Midbrain (tissue), 1 donor: ENCODE measurements around the gene NES.

Experiments used
- DNase-seq: peaks from one replicate; lab custom pipeline; 2025; lab: John Stamatoyannopoulos, UW

Gene NES

GRCh38 chr1:156663178-156663577 is 14.0 kb downstream of the NES start:
- peak; percentile 12 for DNase-seq

DNA sequence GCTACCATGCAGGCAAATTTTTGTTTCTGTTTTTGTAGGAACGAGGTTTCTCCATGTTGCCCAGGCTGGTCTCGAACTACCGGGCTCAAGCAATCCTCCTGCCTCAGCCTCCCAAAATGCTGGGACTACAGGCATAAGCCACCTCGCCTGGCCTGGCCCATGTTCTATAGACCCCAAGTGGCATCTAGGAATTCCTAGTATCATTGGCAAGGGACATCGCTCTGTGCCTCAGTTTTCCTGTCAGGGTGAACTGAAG is 14.5 kb downstream of the NES start:
- no peak for DNase-seq

GRCh38 chr1:156662005-156662799 is 15.0 kb downstream of the NES start:
- peak; percentile 70 for DNase-seq

DNA sequence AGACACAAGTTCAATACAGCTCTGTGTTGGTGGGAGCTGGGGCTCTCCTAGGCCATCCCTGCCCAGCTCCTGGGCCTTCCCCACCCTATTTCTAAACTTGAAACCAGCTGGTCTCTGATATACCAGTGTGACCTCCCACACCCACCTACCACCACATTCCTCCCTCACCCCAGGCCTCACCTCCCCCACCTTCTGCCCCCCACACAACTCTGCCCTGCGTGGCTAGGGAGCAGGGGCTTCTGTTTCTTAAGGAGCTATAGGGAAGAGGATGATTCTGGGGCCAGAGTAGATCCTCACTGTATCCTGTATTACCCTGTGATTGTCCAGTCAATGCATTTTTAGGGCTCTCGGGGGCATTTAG is 16.5 kb downstream of the NES start:
- DNase-seq, result no peak

- DNase-seq, result peak; percentile 95
These were observed 17.0 kb downstream of the NES start for GRCh38 chr1:156659988-156660751.

DNA sequence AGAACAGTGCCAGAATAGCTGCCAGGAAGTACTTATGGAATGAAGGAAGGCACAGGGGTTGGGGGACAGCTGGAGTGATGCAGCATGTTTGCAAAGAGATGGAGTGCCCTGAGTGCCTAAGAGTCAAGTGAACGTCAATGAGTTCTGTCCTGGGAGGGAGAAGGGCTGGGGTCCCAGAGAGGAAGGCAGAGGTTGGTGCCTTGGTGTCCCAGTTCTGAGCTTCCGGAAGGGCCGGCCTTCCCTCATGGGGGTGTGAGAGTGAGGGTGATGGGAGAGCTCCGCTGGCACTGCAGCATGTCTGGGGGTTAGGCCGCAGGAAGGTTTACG is 17.6 kb downstream of the NES start:
- DNase-seq, result no peak

DNA sequence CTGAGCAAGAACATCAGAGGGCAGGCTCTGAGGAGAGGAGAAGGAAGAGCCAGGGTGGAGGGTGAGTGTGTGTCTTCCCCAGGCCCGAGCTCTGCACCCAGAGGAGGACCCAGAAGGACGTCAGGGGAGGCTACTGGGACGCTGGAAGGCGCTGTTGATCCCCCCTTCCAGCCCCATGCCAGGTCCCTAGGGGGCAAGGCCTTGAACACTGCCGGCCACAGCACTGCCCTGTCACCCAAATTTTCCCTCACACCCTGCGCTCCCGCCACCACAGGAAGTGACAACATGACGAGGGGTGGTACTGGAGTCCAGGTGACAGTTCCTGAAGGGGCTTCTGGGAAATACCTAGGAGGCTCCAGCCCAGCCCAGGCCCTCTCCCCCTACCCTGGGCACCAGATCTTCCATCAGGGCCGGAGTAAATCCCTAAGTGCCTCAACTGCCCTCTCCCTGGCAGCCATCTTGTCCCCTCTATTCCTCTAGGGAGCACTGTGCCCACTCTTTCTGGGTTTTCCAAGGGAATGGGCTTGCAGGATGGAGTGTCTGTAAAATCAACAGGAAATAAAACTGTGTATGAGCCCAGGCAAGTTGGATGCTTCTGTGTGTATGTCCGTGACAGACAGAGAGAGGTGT is 18.1 kb downstream of the NES start:
- DNase-seq, result no peak

DNA sequence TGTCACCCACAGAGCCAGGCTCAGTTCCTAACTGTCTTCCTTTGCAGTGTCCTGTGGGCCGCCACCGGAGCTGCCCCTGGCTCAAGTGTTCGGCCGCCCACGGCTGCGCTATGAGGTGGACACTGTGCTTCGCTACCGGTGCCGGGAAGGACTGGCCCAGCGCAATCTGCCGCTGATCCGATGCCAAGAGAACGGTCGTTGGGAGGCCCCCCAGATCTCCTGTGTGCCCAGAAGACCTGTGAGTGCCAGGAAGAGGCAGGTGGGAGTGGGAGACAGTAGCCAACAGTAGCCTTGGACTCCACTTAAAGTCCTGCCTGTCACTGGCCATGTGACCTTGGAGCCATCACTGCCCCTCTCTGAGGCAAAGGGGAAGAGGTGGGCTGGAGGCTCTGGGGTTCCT is 18.7 kb downstream of the NES start:
- no peak for DNase-seq

GRCh38 chr1:156657741-156658319 is 19.4 kb downstream of the NES start:
- no peak for DNase-seq

GRCh38 chr1:156656806-156657740 is 20.1 kb downstream of the NES start:
- peak; percentile 86 for DNase-seq

GRCh38 chr1:156655904-156656516 is 21.2 kb downstream of the NES start:
- DNase-seq, result no peak

DNA sequence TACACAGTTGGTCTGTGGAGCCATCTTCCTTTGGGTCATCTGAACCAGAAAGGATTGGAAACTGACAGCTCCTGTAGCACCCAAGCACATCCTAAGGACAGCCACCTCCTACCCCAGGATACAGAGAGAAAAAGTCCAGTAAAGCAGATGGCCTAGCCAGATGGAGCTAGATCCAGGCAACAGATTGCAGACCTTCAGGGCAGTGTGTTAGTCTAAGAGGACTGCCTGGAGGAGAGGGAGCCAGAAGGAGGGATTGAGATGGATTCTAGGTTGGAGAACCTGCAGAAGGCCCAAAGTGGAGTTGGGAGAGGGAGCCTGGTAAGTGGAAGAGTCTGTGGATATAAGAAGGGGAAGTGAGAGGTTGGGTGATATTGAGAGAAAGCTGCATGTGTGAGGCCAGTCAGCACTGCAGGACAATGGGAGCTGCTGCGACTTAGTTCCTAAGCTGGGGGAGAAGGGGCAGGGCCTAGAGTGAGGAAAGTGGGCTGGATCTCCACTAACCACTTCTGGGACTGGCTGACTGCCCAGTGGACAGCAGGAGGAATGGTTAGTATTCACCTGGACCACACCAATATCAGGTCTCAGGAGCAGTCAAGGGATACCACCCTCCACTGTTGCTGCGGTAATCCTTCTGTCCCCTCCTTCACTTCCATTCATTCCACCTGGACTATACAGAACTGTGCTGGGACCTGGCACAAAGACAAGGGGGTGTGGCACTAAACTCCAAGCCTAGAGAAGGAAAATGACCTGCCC is 21.9 kb downstream of the NES start:
- DNase-seq, result no peak

- no peak for DNase-seq
These were observed 22.5 kb downstream of the NES start for GRCh38 chr1:156654700-156655099.

DNA sequence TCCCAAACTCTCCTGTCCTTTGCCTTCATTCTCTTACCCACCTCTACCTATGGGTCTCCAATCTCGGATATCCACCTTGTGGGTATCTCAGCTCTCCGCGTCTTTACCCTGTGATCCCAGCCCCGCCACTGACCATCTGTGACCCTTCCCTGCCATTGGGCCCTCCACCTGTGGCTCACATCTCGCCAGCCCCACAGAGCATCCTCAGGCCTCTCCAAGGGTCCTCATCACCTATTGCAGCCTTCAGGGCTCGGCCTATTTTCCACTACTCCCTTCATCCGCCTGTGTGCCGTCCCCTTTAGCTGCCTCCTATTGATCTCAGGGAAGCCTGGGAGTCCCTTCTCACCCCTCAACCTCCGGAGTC is 24.2 kb downstream of the NES start:
- DNase-seq, result no peak

GRCh38 chr1:156652131-156652991 is 24.8 kb downstream of the NES start:
- peak; percentile 10 for DNase-seq

GRCh38 chr1:156648951-156649350 is 28.3 kb downstream of the NES start:
- no peak for DNase-seq

DNA sequence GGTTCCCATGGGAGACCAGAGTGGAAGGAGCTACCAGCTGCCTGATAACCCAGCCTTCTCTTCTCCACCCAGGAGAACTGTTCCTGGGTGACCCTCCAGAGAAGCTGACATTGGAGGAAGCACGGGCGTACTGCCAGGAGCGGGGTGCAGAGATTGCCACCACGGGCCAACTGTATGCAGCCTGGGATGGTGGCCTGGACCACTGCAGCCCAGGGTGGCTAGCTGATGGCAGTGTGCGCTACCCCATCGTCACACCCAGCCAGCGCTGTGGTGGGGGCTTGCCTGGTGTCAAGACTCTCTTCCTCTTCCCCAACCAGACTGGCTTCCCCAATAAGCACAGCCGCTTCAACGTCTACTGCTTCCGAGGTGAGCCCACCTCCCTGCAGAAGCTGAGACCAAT is 28.7 kb downstream of the NES start:
- DNase-seq, result no peak

GRCh38 chr1:156647351-156647750 is 29.9 kb downstream of the NES start:
- no peak for DNase-seq

DNA sequence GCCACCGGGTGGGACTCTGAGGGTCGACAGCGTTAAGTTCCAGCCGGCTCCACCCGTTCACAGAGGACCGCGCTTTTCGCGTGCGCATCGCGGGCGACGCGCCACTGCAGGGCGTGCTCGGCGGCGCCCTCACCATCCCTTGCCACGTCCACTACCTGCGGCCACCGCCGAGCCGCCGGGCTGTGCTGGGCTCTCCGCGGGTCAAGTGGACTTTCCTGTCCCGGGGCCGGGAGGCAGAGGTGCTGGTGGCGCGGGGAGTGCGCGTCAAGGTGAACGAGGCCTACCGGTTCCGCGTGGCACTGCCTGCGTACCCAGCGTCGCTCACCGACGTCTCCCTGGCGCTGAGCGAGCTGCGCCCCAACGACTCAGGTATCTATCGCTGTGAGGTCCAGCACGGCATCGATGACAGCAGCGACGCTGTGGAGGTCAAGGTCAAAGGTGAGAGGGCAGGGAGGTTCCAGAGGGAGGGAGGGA is 30.4 kb downstream of the NES start:
- no peak for DNase-seq

DNA sequence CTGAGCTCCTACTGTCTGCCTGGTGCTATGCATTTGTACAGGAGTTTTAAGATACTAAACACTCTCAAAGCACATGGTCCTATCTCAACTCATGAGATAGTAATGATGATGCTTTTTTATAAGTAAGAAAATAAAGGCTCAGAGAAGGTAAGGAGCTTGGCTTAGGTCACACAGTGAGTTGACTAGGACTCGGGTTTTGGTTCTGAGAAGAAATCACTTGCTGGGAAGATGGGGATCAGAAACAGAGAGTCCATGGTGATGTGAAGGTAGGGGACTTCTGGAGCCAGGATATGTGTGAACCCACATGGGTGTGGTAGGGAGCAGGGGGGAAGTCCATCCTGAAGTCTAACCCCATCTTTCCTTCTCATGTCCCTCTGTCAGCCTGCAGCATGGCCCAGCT is 31.5 kb downstream of the NES start:
- DNase-seq, result no peak
